ENCODE data around the gene FAP. TPM values are rescaled to one million over a fixed set of nuclear protein-coding genes. Genes with fewer than 3 reads are reported as not detected.

FAP gene
- total and polyA plus RNA-seq, 9 of the 15 experiments (the other 6 are each of a cell fraction or from before 2014, with no cell fraction given), result not detected

- H3K36me3 ChIP-seq (ENCODE audit: control insufficient read depth, insufficient read depth, low read length), result no peaks in the 10 kb centered on the region
- ChIA-PET POLR2A (no interaction called here), CTCF (ENCODE audit: low intra/inter-chr PET ratio) (no interaction called here)
- no peak overlapping the region for H3K9ac ChIP-seq (ENCODE audit: insufficient read depth in 1 of 2, low read depth in 2 of 2, low read length in 2 of 2)
- H4K20me1 ChIP-seq (replicated peaks; ENCODE audit: control insufficient read depth, insufficient read depth, low read length), result no peaks in the 10 kb centered on the region
- ATAC-seq, result no peak
- H3K27ac ChIP-seq (ENCODE audit: extremely low read depth, low read depth, low read length), result no peak overlapping the region
- H3K4me2 ChIP-seq (ENCODE audit: insufficient read depth, low read length), result no peak overlapping the region
- TF ChIP-seq MNT (conservative IDR thresholded peaks at IDR 0.05) (no peak), ARID1B (IDR thresholded peaks at IDR 0.05) (no peak), CBFA2T3 (IDR thresholded peaks at IDR 0.05) (no peak), KLF6 (CRISPR knock-in tag; IDR thresholded peaks at IDR 0.05; ENCODE audit: borderline replicate concordance) (no peak), ZNF644 (tag; IDR thresholded peaks at IDR 0.05; ENCODE audit: low read depth) (no peak), ZNF507 (tag; conservative IDR thresholded peaks at IDR 0.05) (no peak), TSC22D4 (tag; IDR thresholded peaks at IDR 0.05) (no peak), POLR3G (IDR thresholded peaks at IDR 0.05; ENCODE audit: extremely low read depth, insufficient read length, insufficient replicate concordance) (no peak), HDAC6 (IDR thresholded peaks at IDR 0.05; ENCODE audit: low read depth, low read length) (no peak)
- TF ChIP-seq, protein P1, sequence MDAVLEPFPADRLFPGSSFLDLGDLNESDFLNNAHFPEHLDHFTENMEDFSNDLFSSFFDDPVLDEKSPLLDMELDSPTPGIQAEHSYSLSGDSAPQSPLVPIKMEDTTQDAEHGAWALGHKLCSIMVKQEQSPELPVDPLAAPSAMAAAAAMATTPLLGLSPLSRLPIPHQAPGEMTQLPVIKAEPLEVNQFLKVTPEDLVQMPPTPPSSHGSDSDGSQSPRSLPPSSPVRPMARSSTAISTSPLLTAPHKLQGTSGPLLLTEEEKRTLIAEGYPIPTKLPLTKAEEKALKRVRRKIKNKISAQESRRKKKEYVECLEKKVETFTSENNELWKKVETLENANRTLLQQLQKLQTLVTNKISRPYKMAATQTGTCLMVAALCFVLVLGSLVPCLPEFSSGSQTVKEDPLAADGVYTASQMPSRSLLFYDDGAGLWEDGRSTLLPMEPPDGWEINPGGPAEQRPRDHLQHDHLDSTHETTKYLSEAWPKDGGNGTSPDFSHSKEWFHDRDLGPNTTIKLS (IDR thresholded peaks at IDR 0.05; ENCODE audit: borderline replicate concordance, low read depth), result no peak
- TF ChIP-seq, protein P2, sequence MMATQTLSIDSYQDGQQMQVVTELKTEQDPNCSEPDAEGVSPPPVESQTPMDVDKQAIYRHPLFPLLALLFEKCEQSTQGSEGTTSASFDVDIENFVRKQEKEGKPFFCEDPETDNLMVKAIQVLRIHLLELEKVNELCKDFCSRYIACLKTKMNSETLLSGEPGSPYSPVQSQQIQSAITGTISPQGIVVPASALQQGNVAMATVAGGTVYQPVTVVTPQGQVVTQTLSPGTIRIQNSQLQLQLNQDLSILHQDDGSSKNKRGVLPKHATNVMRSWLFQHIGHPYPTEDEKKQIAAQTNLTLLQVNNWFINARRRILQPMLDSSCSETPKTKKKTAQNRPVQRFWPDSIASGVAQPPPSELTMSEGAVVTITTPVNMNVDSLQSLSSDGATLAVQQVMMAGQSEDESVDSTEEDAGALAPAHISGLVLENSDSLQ (IDR thresholded peaks at IDR 0.05), result no peak
- TF ChIP-seq, protein P3, sequence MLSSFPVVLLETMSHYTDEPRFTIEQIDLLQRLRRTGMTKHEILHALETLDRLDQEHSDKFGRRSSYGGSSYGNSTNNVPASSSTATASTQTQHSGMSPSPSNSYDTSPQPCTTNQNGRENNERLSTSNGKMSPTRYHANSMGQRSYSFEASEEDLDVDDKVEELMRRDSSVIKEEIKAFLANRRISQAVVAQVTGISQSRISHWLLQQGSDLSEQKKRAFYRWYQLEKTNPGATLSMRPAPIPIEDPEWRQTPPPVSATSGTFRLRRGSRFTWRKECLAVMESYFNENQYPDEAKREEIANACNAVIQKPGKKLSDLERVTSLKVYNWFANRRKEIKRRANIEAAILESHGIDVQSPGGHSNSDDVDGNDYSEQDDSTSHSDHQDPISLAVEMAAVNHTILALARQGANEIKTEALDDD (IDR thresholded peaks at IDR 0.05), result no peak
- no peaks in the 10 kb centered on the region for H3K79me2 ChIP-seq (ENCODE audit: control insufficient read depth, insufficient read depth, low read length)
- BruUV-seq (replicated peaks), result no TSS peak
- H3K4me1 ChIP-seq (replicated peaks in 1 of 2; ENCODE audit: control insufficient read depth in 2 of 2, insufficient read depth in 2 of 2, low read length in 2 of 2), result no peaks in the 10 kb centered on the region
- H3K9me3 ChIP-seq (replicated peaks; ENCODE audit: control insufficient read depth, insufficient read depth, low read depth, low read length), result no peaks in the 10 kb centered on the region
- intact Hi-C loops (cut with micrococcal nuclease) (no loop called here), in situ Hi-C loops (cut with MboI) (no loop called here)
- no peak overlapping the region for H3K4me3 ChIP-seq
- no peak for FAIRE-seq
- DNase-seq (ENCODE audit: extremely low read depth in 1 of 4, low spot score in 3 of 4), result no peak
- H3K27me3 ChIP-seq (ENCODE audit: control insufficient read depth in 2 of 2, insufficient read depth in 2 of 2, low read length in 2 of 2), result no peaks in the 10 kb centered on the region
- no peak overlapping the region for H2AFZ ChIP-seq (ENCODE audit: low read depth, low read length)
- no peaks in the 10 kb centered on the region for H3K9me1 ChIP-seq (ENCODE audit: control insufficient read depth, insufficient read depth, low read length)
These were observed 32.9 kb downstream of the FAP start for GRCh38 chr2:162210385-162210784.

Measured in K562 (cell line).